Measurements from ENCODE around the gene DUSP18.
"Not testable (repeated sequence)": the region's sequence is repeated elsewhere in the genome, so short reads cannot be mapped to it uniquely, and the experiment has no call there.

DUSP18 gene

GRCh38 chr22:30640361-30640760 lies 27.3 kb downstream of the DUSP18 start:
- DNase-seq (ENCODE audit: low spot score): no peak

- peak; percentile 41 for DNase-seq (ENCODE audit: low spot score)
These were observed 30.0 kb downstream of the DUSP18 start for GRCh38 chr22:30637701-30638114.

GRCh38 chr22:30636226-30637077 lies 31.2 kb downstream of the DUSP18 start:
- peak; percentile 47 for DNase-seq (ENCODE audit: low spot score)

- peak; percentile 91 for DNase-seq (ENCODE audit: low spot score)
These were observed 32.1 kb downstream of the DUSP18 start, which contains the start of gene SLC35E4 for GRCh38 chr22:30635273-30636225. SLC35E4 (plus strand) TSS chr22:30635781; CDS start chr22:30636451, 670 bp downstream.

- peak; percentile 90 for DNase-seq (ENCODE audit: low spot score)
These were observed 33.0 kb downstream of the DUSP18 start for GRCh38 chr22:30634471-30635233.

GRCh38 chr22:30631469-30631868 lies 36.2 kb downstream of the DUSP18 start:
- not testable (repeated sequence) for DNase-seq (ENCODE audit: low spot score)

GRCh38 chr22:30628491-30628890 lies 39.2 kb downstream of the DUSP18 start:
- no peak for DNase-seq (ENCODE audit: low spot score)

- DNase-seq (ENCODE audit: low spot score): no peak
These were observed 40.2 kb downstream of the DUSP18 start for GRCh38 chr22:30627471-30627870.

- no peak for DNase-seq (ENCODE audit: low spot score)
These were observed 41.3 kb downstream of the DUSP18 start for GRCh38 chr22:30626413-30626812.

GRCh38 chr22:30619909-30620308 lies 47.8 kb downstream of the DUSP18 start:
- not testable (repeated sequence) for DNase-seq (ENCODE audit: low spot score)

- no peak for DNase-seq (ENCODE audit: low spot score)
These were observed 49.9 kb downstream of the DUSP18 start for GRCh38 chr22:30617819-30618218.

- no peak for DNase-seq (ENCODE audit: low spot score)
These were observed 52.1 kb downstream of the DUSP18 start for GRCh38 chr22:30615543-30615954.

- DNase-seq (ENCODE audit: low spot score): no peak
These were observed 52.8 kb downstream of the DUSP18 start for GRCh38 chr22:30614879-30615278.

GRCh38 chr22:30614268-30614667 lies 53.4 kb downstream of the DUSP18 start:
- DNase-seq (ENCODE audit: low spot score): no peak

GRCh38 chr22:30612789-30613188 lies 54.9 kb downstream of the DUSP18 start:
- DNase-seq (ENCODE audit: low spot score): no peak
